ENCODE data around the gene DDX19B. TPM values are rescaled to one million over a fixed set of nuclear protein-coding genes. Genes with fewer than 3 reads are reported as not detected.

The DDX19B gene
- polyA plus RNA-seq, 3 donors = 29.2 to 33.0 (median 31.9) TPM

DNA sequence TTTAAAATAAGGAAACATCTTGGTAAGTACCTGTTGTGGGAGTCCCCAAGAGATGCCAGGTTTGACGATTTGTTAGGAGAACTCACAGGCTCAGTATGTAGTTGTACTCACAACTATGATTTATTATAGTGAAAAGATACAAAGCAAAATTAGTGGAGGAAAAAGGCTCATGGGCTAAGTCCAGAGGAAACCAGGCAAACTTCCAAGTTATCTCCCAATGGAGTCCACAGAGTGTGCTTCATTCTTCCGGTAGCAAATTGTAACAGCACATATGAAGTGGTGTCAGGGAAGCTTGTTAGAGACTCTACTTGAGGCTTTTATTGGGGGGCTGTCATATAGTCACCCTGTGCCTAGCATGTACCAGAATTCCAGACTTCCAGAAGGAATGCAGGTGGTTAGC is 50.0 kb downstream of the DDX19B start:
- peaks cover 13 to 17% of the 10 kb centered on the region in 2 donors for H3K4me1 ChIP-seq (ENCODE audit: control insufficient read depth in 1 of 2, insufficient read depth in 2 of 2, low read length in 2 of 2)
- H2AFZ ChIP-seq (ENCODE audit: insufficient read depth, low read depth, low read length, poor library complexity, severe bottlenecking) = no peak overlapping the region
- no peak overlapping the region for H3K9ac ChIP-seq (ENCODE audit: insufficient read depth, low read length, poor library complexity, severe bottlenecking)
- Mint-ChIP-seq H3K27ac (peak overlapping the region in 1 of 7 donors; percentile 53), H3K36me3 (peaks cover 13 to 23% of the 10 kb centered on the region in 2 donors), H3K27me3 (ENCODE audit: low read depth in 3 of 3) (peaks cover 0 to 1% (median 0%) of the 10 kb centered on the region in 3 donors), H3K4me1 (peaks cover 16% of the 10 kb centered on the region), H3K9me3 (no peaks in the 10 kb centered on the region), H3K4me3 (no peak overlapping the region)
- no peaks in the 10 kb centered on the region for H4K20me1 ChIP-seq (ENCODE audit: insufficient read depth, low read length)
- H3K27me3 ChIP-seq (ENCODE audit: control insufficient read depth in 2 of 2, insufficient read depth in 2 of 2, low read length in 2 of 2) = no peaks in the 10 kb centered on the region
- intact Hi-C loops (cut with micrococcal nuclease) = loop anchor here (5.0 to 10.0 kb wide), 3 partner anchors 33 to 173 kb away; partner anchors contain the start of genes COG4 (in 1 of the 2), DDX19B (in 1 of the 2) and SF3B3 (in 1 of the 2)
- no peaks in the 10 kb centered on the region for H3K9me3 ChIP-seq (replicated peaks in 1 of 2; ENCODE audit: control insufficient read depth in 1 of 2, insufficient read depth in 1 of 2, low read length in 2 of 2)
- H3K4me3 ChIP-seq (replicated peaks in 1 of 3; ENCODE audit: low read depth in 2 of 3, low read length in 3 of 3) = no peak overlapping the region
- DNase-seq = no peak
- no CpG with 5 or more reads among the region's 2 CpGs for WGBS (ENCODE audit: insufficient coverage)
- peaks cover 12 to 39% of the 10 kb centered on the region in 2 donors for H3K36me3 ChIP-seq (replicated peaks in 1 of 2; ENCODE audit: control insufficient read depth in 1 of 2, insufficient read depth in 2 of 2, low read length in 2 of 2)
- H3K27ac ChIP-seq (ENCODE audit: low read depth in 1 of 2, low read length in 2 of 2) = peak overlapping the region in 1 of 2 donors; percentile 40
- no peak for TF ChIP-seq CTCF (IDR thresholded peaks at IDR 0.05)
- no peak overlapping the region for H3K4me2 ChIP-seq (replicated peaks; ENCODE audit: extremely low read depth, low read length, poor library complexity, severe bottlenecking)
- peaks cover 30% of the 10 kb centered on the region for H3K79me2 ChIP-seq (ENCODE audit: insufficient read depth, low read length)

DNA sequence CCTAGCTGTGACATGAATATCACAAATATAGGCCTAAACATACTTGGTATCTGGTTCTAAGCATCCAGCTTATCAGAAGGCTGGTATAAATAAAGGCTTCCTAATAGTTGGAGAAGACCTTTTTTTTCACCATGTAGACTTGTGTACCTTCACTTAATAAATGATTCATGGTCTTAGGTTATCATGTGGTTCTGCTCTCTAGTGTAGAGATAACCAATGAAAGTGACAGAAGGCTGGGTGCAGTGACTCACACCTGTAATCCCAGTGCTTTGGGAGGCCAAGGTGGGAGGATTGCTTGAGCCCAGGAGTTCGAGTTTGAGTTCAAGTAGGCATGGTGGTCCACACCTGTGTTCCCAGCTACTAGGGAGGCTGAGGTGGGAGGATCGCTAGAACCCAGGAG is 50.8 kb downstream of the DDX19B start:
- no peak for TF ChIP-seq CTCF (IDR thresholded peaks at IDR 0.05)
- H3K27ac Mint-ChIP-seq = peak overlapping the region in 6 of 7 donors; percentile 11 to 74 (median 43)
- H3K9ac ChIP-seq (ENCODE audit: insufficient read depth, low read length, poor library complexity, severe bottlenecking) = no peak overlapping the region
- no peaks in the 10 kb centered on the region for H3K9me3 ChIP-seq (replicated peaks in 1 of 2; ENCODE audit: control insufficient read depth in 1 of 2, insufficient read depth in 1 of 2, low read length in 2 of 2)
- no peaks in the 10 kb centered on the region for H3K27me3 ChIP-seq (ENCODE audit: control insufficient read depth in 2 of 2, insufficient read depth in 2 of 2, low read length in 2 of 2)
- intact Hi-C loops (cut with micrococcal nuclease) = loop anchor here (5.0 to 10.0 kb wide), 3 partner anchors 33 to 173 kb away; partner anchors contain the start of genes COG4 (in 1 of the 2), DDX19B (in 1 of the 2) and SF3B3 (in 1 of the 2)
- peaks cover 0 to 1% (median 0%) of the 10 kb centered on the region in 3 donors for H3K27me3 Mint-ChIP-seq (ENCODE audit: low read depth in 3 of 3)
- H3K79me2 ChIP-seq (ENCODE audit: insufficient read depth, low read length) = peaks cover 30% of the 10 kb centered on the region
- peaks cover 12 to 47% of the 10 kb centered on the region in 2 donors for H3K36me3 ChIP-seq (replicated peaks in 1 of 2; ENCODE audit: control insufficient read depth in 1 of 2, insufficient read depth in 2 of 2, low read length in 2 of 2)
- H3K4me1 Mint-ChIP-seq = peaks cover 16% of the 10 kb centered on the region
- peak overlapping the region in 1 of 2 donors; percentile 40 for H3K27ac ChIP-seq (ENCODE audit: low read depth in 1 of 2, low read length in 2 of 2)
- WGBS (ENCODE audit: insufficient coverage) = 100% methylated on average over 1 of the region's 2 CpGs
- H3K4me2 ChIP-seq (replicated peaks; ENCODE audit: extremely low read depth, low read length, poor library complexity, severe bottlenecking) = no peak overlapping the region
- H3K4me1 ChIP-seq (ENCODE audit: control insufficient read depth in 1 of 2, insufficient read depth in 2 of 2, low read length in 2 of 2) = peaks cover 13 to 17% of the 10 kb centered on the region in 2 donors
- DNase-seq = no peak
- H3K9me3 Mint-ChIP-seq = no peaks in the 10 kb centered on the region
- H2AFZ ChIP-seq (ENCODE audit: insufficient read depth, low read depth, low read length, poor library complexity, severe bottlenecking) = no peak overlapping the region
- peaks cover 19 to 30% of the 10 kb centered on the region in 2 donors for H3K36me3 Mint-ChIP-seq
- no peaks in the 10 kb centered on the region for H4K20me1 ChIP-seq (ENCODE audit: insufficient read depth, low read length)
- H3K4me3 ChIP-seq (replicated peaks in 1 of 3; ENCODE audit: low read depth in 2 of 3, low read length in 3 of 3) = no peak overlapping the region
- no peak overlapping the region for H3K4me3 Mint-ChIP-seq
